Keratinocyte (primary cell): Measurements from ENCODE around the gene CNTNAP2. TPM values are rescaled to one million over a fixed set of nuclear protein-coding genes. Genes with fewer than 3 reads are reported as not detected.

Source experiments
- DNase-seq: peaks from one replicate; pipeline ENCODE4 v3.0.0-alpha.2; 2011; ENCODE audit warnings: low read depth, missing footprints, low spot score
- FAIRE-seq: peaks from 2 replicates; lab custom pipeline; 2011; peaks lifted over from hg19 to GRCh38; lab: Jason Lieb, UNC
- H2AFZ ChIP-seq: 2 replicates; pipeline ENCODE4 v1.6.0; 2012; ENCODE audit warnings: low read length, control low read depth, inconsistent platforms; ENCODE audit not compliant: control insufficient read depth
- H3K27ac ChIP-seq: 2 replicates; pipeline ENCODE4 v1.5.1; 2011; ENCODE audit warnings: low read length; ENCODE audit not compliant: control insufficient read depth, insufficient read depth
- H3K27me3 ChIP-seq: 3 replicates; pipeline ENCODE4 v1.6.0; 2011; ENCODE audit warnings: low read length; ENCODE audit not compliant: control insufficient read depth, insufficient read depth; ENCODE audit errors: extremely low read depth
- H3K36me3 ChIP-seq, 2 experiments: 2 replicates in 1 of 2; 3 replicates in 1 of 2; pipeline ENCODE4 v1.5.1; 2011; ENCODE audit warnings: low read length in 2 of 2, mild to moderate bottlenecking in 1 of 2; ENCODE audit not compliant: control insufficient read depth in 2 of 2, insufficient read depth in 2 of 2; ENCODE audit errors: extremely low read depth in 1 of 2
- H3K4me1 ChIP-seq: 3 replicates; pipeline ENCODE4 v1.5.1; 2011; ENCODE audit warnings: low read length; ENCODE audit not compliant: control insufficient read depth, insufficient read depth; ENCODE audit errors: extremely low read depth
- H3K4me2 ChIP-seq: 3 replicates; pipeline ENCODE4 v1.6.0; 2011; ENCODE audit warnings: low read depth, low read length; ENCODE audit not compliant: control insufficient read depth, insufficient read depth; ENCODE audit errors: extremely low read depth
- H3K4me3 ChIP-seq, 3 experiments: fragments of 200-600 bp in 1 of 3; sonication (generic) in 1 of 3; 2 replicates in 2 of 3; 3 replicates in 1 of 3; pipeline ENCODE4 v1.5.1; 2011 to 2016; ENCODE audit warnings: low read length in 3 of 3, mild to moderate bottlenecking in 3 of 3, control low read depth in 2 of 3, inconsistent platforms in 1 of 3, low read depth in 1 of 3, mixed read lengths in 1 of 3, mixed run types in 1 of 3, moderate library complexity in 1 of 3; ENCODE audit not compliant: control insufficient read depth in 2 of 3, insufficient read depth in 2 of 3; ENCODE audit errors: extremely low read depth in 1 of 3
- H3K79me2 ChIP-seq: 2 replicates; pipeline ENCODE4 v1.6.0; 2012; ENCODE audit warnings: low read length; ENCODE audit not compliant: control insufficient read depth, insufficient read depth
- H3K9ac ChIP-seq: 3 replicates; pipeline ENCODE4 v1.6.0; 2011; ENCODE audit warnings: low read length; ENCODE audit not compliant: control insufficient read depth, insufficient read depth; ENCODE audit errors: extremely low read depth
- H3K9me1 ChIP-seq: 3 replicates; pipeline ENCODE4 v1.6.0; 2011; ENCODE audit warnings: low read length; ENCODE audit not compliant: control insufficient read depth, insufficient read depth; ENCODE audit errors: extremely low read depth
- H3K9me3 ChIP-seq: 2 replicates; pipeline ENCODE4 v1.5.1; 2012; ENCODE audit warnings: low read depth, low read length; ENCODE audit not compliant: control insufficient read depth
- H4K20me1 ChIP-seq: 3 replicates; pipeline ENCODE4 v1.6.0; 2011; ENCODE audit warnings: low read length; ENCODE audit not compliant: control insufficient read depth, insufficient read depth; ENCODE audit errors: extremely low read depth
- CTCF ChIP-seq, 3 experiments: IDR thresholded peaks in 1 of 3; conservative IDR thresholded peaks in 1 of 3; optimal IDR thresholded peaks in 1 of 3; 2 replicates in 2 of 3; 3 replicates in 1 of 3; pipeline versions ENCODE3 to v1.5.1; 2011; ENCODE audit warnings: low read length in 3 of 3, mild to moderate bottlenecking in 3 of 3, moderate library complexity in 2 of 3, control low read depth in 1 of 3, inconsistent platforms in 1 of 3; ENCODE audit not compliant: insufficient read depth in 2 of 3; ENCODE audit errors: extremely low read depth in 1 of 3
- EZH2 ChIP-seq: IDR thresholded peaks from one replicate; pipeline ENCODE4 v1.6.1; 2012; ENCODE audit warnings: inconsistent platforms, mild to moderate bottlenecking, low read length, moderate library complexity
- dilution Hi-C: fragments of 300-500 bp; cut with MboI; formaldehyde crosslinking; loops from one replicate; pipeline ENCODE4 v1.7.0; 2020; ENCODE audit warnings: low sequenced_read_pairs; ENCODE audit not compliant: extremely low pct_ligation_motif_present
- polyA plus RNA-seq, 5 experiments: library from polyadenylated mRNA; depleted of rRNA in 3 of 5; stranded (reverse) in 3 of 5; stranded (forward) in 1 of 5; unstranded in 1 of 5; fragments of >200 nt; gene quantifications; 1 replicate in 1 of 5; 2 replicates in 3 of 5; 3 replicates in 1 of 5; pipeline versions ENCODE4 v1.2.1 to v1.2.3, GENCODE V29; 2011 to 2012; ENCODE audit warnings: missing spikeins in 2 of 5, low read depth in 1 of 5, low replicate concordance in 1 of 5

The CNTNAP2 gene
- polyA plus RNA-seq, 1 donor (not counting 4 experiments of a cell fraction or from before 2014, with no cell fraction given), result 1.4 TPM

- dilution Hi-C loops, result no loop called here
- no peak for FAIRE-seq
- H4K20me1 ChIP-seq, result no peaks in the 10 kb centered on the region
Measured at GRCh38 chr7:146401939-146402338, 285.3 kb downstream of the CNTNAP2 start.

GRCh38 chr7:146405737-146406136 is 289.1 kb downstream of the CNTNAP2 start:
- Histone ChIP-seq H3K4me2 (no peak overlapping the region), H3K79me2 (no peaks in the 10 kb centered on the region), H3K27me3 (no peaks in the 10 kb centered on the region), H3K4me1 (no peaks in the 10 kb centered on the region), H2AFZ (no peak overlapping the region), H4K20me1 (no peaks in the 10 kb centered on the region), H3K27ac (no peak overlapping the region), H3K9ac (no peak overlapping the region), H3K9me3 (no peaks in the 10 kb centered on the region), H3K36me3 (no peaks in the 10 kb centered on the region), H3K4me3 (no peak overlapping the region), H3K9me1 (no peaks in the 10 kb centered on the region)
- no peak for TF ChIP-seq EZH2
- no peak for TF ChIP-seq CTCF (optimal IDR thresholded peaks at IDR 0.05 in 1 of 3, IDR thresholded peaks at IDR 0.05 in 1 of 3, conservative IDR thresholded peaks at IDR 0.05 in 1 of 3; ENCODE audit: extremely low read depth in 1 of 3, insufficient read depth in 2 of 3, low read length in 3 of 3)
- dilution Hi-C loops, result no loop called here
- DNase-seq (no peak), FAIRE-seq (no peak)

More at GRCh38 chr7:146401939-146402338, 285.3 kb downstream of the CNTNAP2 start:
- H3K36me3 ChIP-seq, result no peaks in the 10 kb centered on the region
- no peaks in the 10 kb centered on the region for H3K9me3 ChIP-seq
- H3K27me3 ChIP-seq, result no peaks in the 10 kb centered on the region
- TF ChIP-seq CTCF (optimal IDR thresholded peaks at IDR 0.05 in 1 of 3, IDR thresholded peaks at IDR 0.05 in 1 of 3, conservative IDR thresholded peaks at IDR 0.05 in 1 of 3; ENCODE audit: extremely low read depth in 1 of 3, insufficient read depth in 2 of 3, low read length in 3 of 3) (no peak), EZH2 (no peak)
- no peaks in the 10 kb centered on the region for H3K9me1 ChIP-seq
- no peak overlapping the region for H3K9ac ChIP-seq
- H3K4me3 ChIP-seq, result no peak overlapping the region
- no peak overlapping the region for H2AFZ ChIP-seq
- no peak overlapping the region for H3K27ac ChIP-seq
- no peaks in the 10 kb centered on the region for H3K79me2 ChIP-seq
- H3K4me1 ChIP-seq, result no peaks in the 10 kb centered on the region
- no peak for DNase-seq
- H3K4me2 ChIP-seq, result no peak overlapping the region
